IMR-90 (cell line): ENCODE measurements around the gene TNS1. TPM values are rescaled to one million over a fixed set of nuclear protein-coding genes. Genes with fewer than 3 reads are reported as not detected.

Experiments used
- ATAC-seq: fragments of 200-7000 bp; cut with Tn5 transposase; 2 replicates; pipeline ENCODE4 v1.9.1; 2020; ENCODE audit warnings: low read depth, mild to moderate bottlenecking, moderate library complexity
- BruUV-seq: library from RNA; stranded (reverse); fragments of 400-500 nt; replicated peaks from 2 replicates; lab custom pipeline; 2021; lab: Mats Ljungman, UMichigan
- CTCF ChIA-PET: fragments of 300-600 bp; formaldehyde crosslinking; extraction: SDS; loops from one replicate; lab custom pipeline; 2021; ENCODE audit warnings: antibody characterized with exemption; lab: Yijun Ruan, JAX
- POLR2A ChIA-PET: fragments of 300-600 bp; sonication (Branson Sonifier 250); formaldehyde crosslinking; loops from one replicate; lab custom pipeline; 2022; ENCODE audit warnings: antibody characterized with exemption; ENCODE audit not compliant: unreplicated experiment; lab: Charles Lee
- DNase-seq: peaks from one replicate; pipeline ENCODE4 v3.0.0; 2013
- H2AFZ ChIP-seq: replicated peaks from 2 replicates; pipeline ENCODE3; 2013; ENCODE audit warnings: low read length, mild to moderate bottlenecking; ENCODE audit not compliant: poor library complexity
- H2AK5ac ChIP-seq: 2 replicates; pipeline ENCODE4 v1.6.1; 2013; ENCODE audit warnings: low read depth, low read length, inconsistent platforms
- H2AK9ac ChIP-seq: replicated peaks from 2 replicates; pipeline ENCODE3; 2013; ENCODE audit warnings: mild to moderate bottlenecking, low read depth, low read length, moderate library complexity; ENCODE audit not compliant: poor library complexity
- H2BK120ac ChIP-seq: 2 replicates; pipeline ENCODE4 v1.6.1; 2013; ENCODE audit warnings: low read depth, low read length, inconsistent platforms
- H2BK15ac ChIP-seq: 3 replicates; pipeline ENCODE4 v1.6.1; 2013; ENCODE audit warnings: low read depth, low read length, inconsistent platforms
- H2BK20ac ChIP-seq: 2 replicates; pipeline ENCODE4 v1.6.1; 2013; ENCODE audit warnings: low read depth, mild to moderate bottlenecking, inconsistent platforms, low read length, moderate library complexity
- H2BK5ac ChIP-seq: 2 replicates; pipeline ENCODE4 v1.6.1; 2013; ENCODE audit warnings: mild to moderate bottlenecking, low read depth, low read length, inconsistent platforms; ENCODE audit not compliant: poor library complexity, severe bottlenecking
- H3K14ac ChIP-seq: replicated peaks from 2 replicates; pipeline ENCODE4 v1.6.1; 2013; ENCODE audit warnings: low read depth, low read length, inconsistent platforms
- H3K18ac ChIP-seq: 2 replicates; pipeline ENCODE4 v1.6.1; 2013; ENCODE audit warnings: low read depth, low read length, control low read depth
- H3K23ac ChIP-seq: 2 replicates; pipeline ENCODE4 v1.6.1; 2013; ENCODE audit warnings: low read depth, low read length, inconsistent platforms
- H3K27ac ChIP-seq: 2 replicates; pipeline ENCODE4 v1.5.1; 2013; ENCODE audit warnings: mild to moderate bottlenecking, control low read depth, low read length; ENCODE audit not compliant: insufficient read depth
- H3K27me3 ChIP-seq: 2 replicates; pipeline ENCODE4 v1.6.1; 2013; ENCODE audit warnings: low read length; ENCODE audit not compliant: control insufficient read depth, insufficient read depth
- H3K36me3 ChIP-seq: 2 replicates; pipeline ENCODE4 v1.6.1; 2013; ENCODE audit warnings: low read length, mixed read lengths; ENCODE audit not compliant: control insufficient read depth, insufficient read depth
- H3K4ac ChIP-seq: 2 replicates; pipeline ENCODE4 v1.6.1; 2013; ENCODE audit warnings: low read depth, low read length, inconsistent platforms
- H3K4me1 ChIP-seq: 2 replicates; pipeline ENCODE4 v1.6.1; 2013; ENCODE audit warnings: low read length, mixed read lengths; ENCODE audit not compliant: control insufficient read depth, insufficient read depth
- H3K4me2 ChIP-seq: 2 replicates; pipeline ENCODE4 v1.6.1; 2013; ENCODE audit warnings: low read depth, mild to moderate bottlenecking, control low read depth, low read length, moderate library complexity
- H3K4me3 ChIP-seq: 2 replicates; pipeline ENCODE4 v1.5.1; 2013; ENCODE audit warnings: low read depth, mild to moderate bottlenecking, control low read depth, low read length, moderate library complexity; ENCODE audit not compliant: insufficient read depth
- H3K56ac ChIP-seq: 2 replicates; pipeline ENCODE4 v1.6.1; 2013; ENCODE audit warnings: low read length, inconsistent platforms; ENCODE audit not compliant: insufficient read depth; ENCODE audit errors: extremely low read depth
- H3K79me1 ChIP-seq, 2 experiments: 2 replicates each; pipeline ENCODE4 v1.6.1; 2013; ENCODE audit warnings: low read length in 2 of 2, inconsistent platforms in 1 of 2, low read depth in 1 of 2
- H3K9ac ChIP-seq: 2 replicates; pipeline ENCODE4 v1.6.1; 2013; ENCODE audit warnings: low read depth, low read length, control low read depth
- H3K9me1 ChIP-seq: 2 replicates; pipeline ENCODE4 v1.6.1; 2013; ENCODE audit warnings: low read length, inconsistent platforms; ENCODE audit not compliant: insufficient read depth
- H3K9me3 ChIP-seq: 2 replicates; pipeline ENCODE4 v1.6.1; 2013; ENCODE audit warnings: low read length; ENCODE audit not compliant: control insufficient read depth, insufficient read depth
- H4K20me1 ChIP-seq: 2 replicates; pipeline ENCODE4 v1.6.1; 2013; ENCODE audit warnings: low read length, inconsistent platforms; ENCODE audit not compliant: insufficient read depth
- H4K5ac ChIP-seq: 2 replicates; pipeline ENCODE4 v1.6.1; 2013; ENCODE audit warnings: mild to moderate bottlenecking, low read depth, low read length, control low read depth
- H4K8ac ChIP-seq, 2 experiments: 2 replicates each; pipeline ENCODE4 v1.6.1; 2013; ENCODE audit warnings: low read depth in 2 of 2, low read length in 2 of 2, control low read depth in 1 of 2, inconsistent platforms in 1 of 2
- H4K91ac ChIP-seq: 2 replicates; pipeline ENCODE4 v1.6.1; 2013; ENCODE audit warnings: low read depth, low read length, inconsistent platforms; ENCODE audit not compliant: insufficient read depth
- CEBPB ChIP-seq: IDR thresholded peaks from 2 replicates; pipeline ENCODE4 v1.6.1; 2012; ENCODE audit warnings: low read depth, low read length, improper control_type of control experiment
- FOS ChIP-seq: fragments of 150-350 bp; IDR thresholded peaks from 2 replicates; pipeline ENCODE4 v1.6.1; 2016; ENCODE audit warnings: low read depth, low read length
- MAZ ChIP-seq: IDR thresholded peaks from 2 replicates; pipeline ENCODE4 v1.6.1; 2012; ENCODE audit warnings: low read depth, mild to moderate bottlenecking, low read length, improper control_type of control experiment, moderate library complexity, borderline replicate concordance
- MXI1 ChIP-seq: IDR thresholded peaks from 2 replicates; pipeline ENCODE4 v1.6.1; 2012; ENCODE audit warnings: low read depth, mild to moderate bottlenecking, low read length, moderate library complexity, borderline replicate concordance
- POLR2A ChIP-seq: IDR thresholded peaks from 2 replicates; pipeline ENCODE4 v1.6.1; 2012; ENCODE audit warnings: mild to moderate bottlenecking, low read depth, low read length
- WGBS, 2 experiments: methylation state at CpG; one replicate each; pipeline versions ENCODE4 v1.1.5 to v1.1.7; 2013; ENCODE audit warnings: missing lambda C conversion rate in 2 of 2; ENCODE audit not compliant: insufficient read length in 1 of 2; ENCODE audit errors: extremely low coverage in 2 of 2; 5-methylcytosine and 5-hydroxymethylcytosine counted together
- dilution Hi-C: fragments of 300-500 bp; cut with HindIII; formaldehyde crosslinking; loops from one replicate; pipeline ENCODE4 v1.14.3; 2018; ENCODE audit warnings: low sequenced_read_pairs; ENCODE audit not compliant: unreplicated experiment
- in situ Hi-C: fragments of 300-500 bp; cut with MboI; formaldehyde crosslinking; loops from 3 replicates; pipeline ENCODE4 v1.14.3; 2019; ENCODE audit warnings: low sequenced_read_pairs, inconsistent platforms, mixed read lengths
- intact Hi-C: fragments of 100-400 bp; cut with micrococcal nuclease; formaldehyde crosslinking; loops from 2 replicates; pipeline ENCODE4 v1.10.0; 2022
- polyA plus RNA-seq, 3 experiments: library from polyadenylated mRNA; depleted of rRNA; stranded (reverse); fragments of >200 nt; gene quantifications; 2 replicates each; pipeline ENCODE4 v1.2.3, GENCODE V29; 2012; ENCODE audit warnings: low replicate concordance in 1 of 3
- total RNA-seq: library from RNA; depleted of rRNA; stranded (reverse); fragments of >200 nt; gene quantifications from 2 replicates; pipeline ENCODE4 v1.2.3, GENCODE V29; 2012

TNS1 gene
- total and polyA plus RNA-seq, 2 of the 4 experiments (the other 2 are of a cell fraction), result 41.1 to 45.2 TPM

GRCh38 chr2:217827430-217828201, 175.2 kb downstream of the TNS1 start (continued):
- no peak for TF ChIP-seq FOS

- Histone ChIP-seq H2AFZ (no peak overlapping the region), H3K9ac (no peak overlapping the region), H4K20me1 (peaks cover 8% of the 10 kb centered on the region), H3K23ac (no peak overlapping the region), H3K18ac (no peak overlapping the region), H2BK20ac (no peak overlapping the region), H2BK5ac (no peak overlapping the region), H3K14ac (no peak overlapping the region), H3K27me3 (no peaks in the 10 kb centered on the region), H3K4ac (no peak overlapping the region), H4K5ac (no peak overlapping the region), H2AK9ac (no peak overlapping the region), H3K36me3 (peaks cover 52% of the 10 kb centered on the region), H3K9me3 (no peaks in the 10 kb centered on the region), H2AK5ac (no peak overlapping the region), H3K79me1 (peaks cover 13 to 14% of the 10 kb centered on the region in 2 experiments), H3K4me1 (peaks cover 2% of the 10 kb centered on the region; the same call in 1 of the 2 replicates), H3K56ac (no peak overlapping the region), H4K91ac (no peak overlapping the region), H3K4me2 (no peak overlapping the region), H3K4me3 (no peak overlapping the region), H3K27ac (no peak overlapping the region), H2BK15ac (no peak overlapping the region), H4K8ac (no peak overlapping the region), H2BK120ac (no peak overlapping the region), H3K9me1 (no peaks in the 10 kb centered on the region; the same call in 1 of the 2 replicates)
- BruUV-seq, result no TSS peak
- dilution Hi-C loops, result no loop called here
- in situ Hi-C loops, result no loop called here
- DNase-seq (no peak), ATAC-seq (no peak)
- ChIA-PET CTCF (no interaction called here), POLR2A (no interaction called here)
- TF ChIP-seq CEBPB (no peak), MAZ (no peak), MXI1 (no peak), POLR2A (no peak)
- 100% methylated on average over 1 of the region's 4 CpGs; no CpG with 5 or more reads in 1 of the 2 experiments for WGBS, 2 experiments
- intact Hi-C loops, result no loop called here
These were observed 175.8 kb downstream of the TNS1 start for GRCh38 chr2:217826991-217827390.
